ENCODE results near the gene FOXL2NB. TPM values are rescaled to one million over a fixed set of nuclear protein-coding genes. Genes with fewer than 3 reads are reported as not detected.

Gene FOXL2NB
- total RNA-seq, 1 experiment from 2014 or later: 11.4 TPM

- Histone ChIP-seq H3K36me3 (ENCODE audit: control insufficient read depth, insufficient read depth, low read length) (no peaks in the 10 kb centered on the region), H3K4me3 (ENCODE audit: low read depth in 2 of 2, low read length in 2 of 2) (no peak overlapping the region), H3K4me1 (ENCODE audit: control insufficient read depth, insufficient read depth, low read length) (peaks cover 11% of the 10 kb centered on the region; the same call in 1 of the 2 replicates), H3K9me3 (ENCODE audit: control insufficient read depth, insufficient read depth, low read depth, low read length) (no peaks in the 10 kb centered on the region), H3K27ac (ENCODE audit: low read length) (no peak overlapping the region), H3K27me3 (ENCODE audit: control insufficient read depth, insufficient read depth, low read length) (no peaks in the 10 kb centered on the region)
- no TSS peak for BruUV-seq (replicated peaks)
- TF ChIP-seq SIN3A (IDR thresholded peaks at IDR 0.05; ENCODE audit: borderline replicate concordance, insufficient read depth, low read depth, low read length): no peak
- POLR2A ChIA-PET: no interaction called here
- intact Hi-C loops (cut with micrococcal nuclease; ENCODE audit: unreplicated experiment): no loop called here
- in situ Hi-C loops (cut with HindIII; ENCODE audit: low pct_unique_long_range_greater_than_20kb, low sequenced_read_pairs): no loop called here
- CTCF ChIA-PET: no interaction called here
- DNase-seq (ENCODE audit: low read depth, low spot score): no peak
- ATAC-seq: no peak
These were observed 37.1 kb upstream of the FOXL2NB start for GRCh38 chr3:138909904-138910303.

- ATAC-seq: no peak
- BruUV-seq (replicated peaks): no TSS peak
These were observed 35.4 kb upstream of the FOXL2NB start for GRCh38 chr3:138911621-138912020.

More at GRCh38 chr3:138911621-138912020, 35.4 kb upstream of the FOXL2NB start:
- ChIA-PET CTCF (interaction anchor here (1.0 kb wide), 1 partner anchor 213 kb away, joined by 5 read pairs; no protein-coding TSS in a partner anchor), POLR2A (no interaction called here)
- no peak overlapping the region for H3K27ac ChIP-seq (ENCODE audit: low read length)
- no peak for DNase-seq (ENCODE audit: low read depth, low spot score)
- no peaks in the 10 kb centered on the region for H3K27me3 ChIP-seq (ENCODE audit: control insufficient read depth, insufficient read depth, low read length)
- H3K4me3 ChIP-seq (ENCODE audit: low read depth in 2 of 2, low read length in 2 of 2): no peak overlapping the region
- H3K4me1 ChIP-seq (ENCODE audit: control insufficient read depth, insufficient read depth, low read length): peaks cover 19% of the 10 kb centered on the region
- no peaks in the 10 kb centered on the region for H3K36me3 ChIP-seq (ENCODE audit: control insufficient read depth, insufficient read depth, low read length)
- in situ Hi-C loops (cut with HindIII; ENCODE audit: low pct_unique_long_range_greater_than_20kb, low sequenced_read_pairs): no loop called here
- TF ChIP-seq REST (IDR thresholded peaks at IDR 0.05; ENCODE audit: insufficient read depth in 1 of 2, low read depth in 2 of 2, low read length in 1 of 2) (no peak), SIN3A (IDR thresholded peaks at IDR 0.05; ENCODE audit: borderline replicate concordance, insufficient read depth, low read depth, low read length) (no peak), TCF7L2 (IDR thresholded peaks at IDR 0.05; ENCODE audit: low read depth, low read length) (no peak), CTCF (IDR thresholded peaks at IDR 0.05) (no peak), POLR2AphosphoS5 (IDR thresholded peaks at IDR 0.05; ENCODE audit: low read depth, low read length) (no peak)
- intact Hi-C loops (cut with micrococcal nuclease; ENCODE audit: unreplicated experiment): no loop called here
- no peaks in the 10 kb centered on the region for H3K9me3 ChIP-seq (ENCODE audit: control insufficient read depth, insufficient read depth, low read depth, low read length)

All from Panc1 (cell line).